Sigmoid colon (tissue), 4 donors: ENCODE results near the gene MMP25.

ENCODE experiments used
- CTCF ChIP-seq, 4 experiments: fragments of 450-650 bp in 3 of 4; fragments of 200-600 bp in 1 of 4; IDR thresholded peaks; one replicate each; pipeline ENCODE4 v1.5.1; 2016 to 2019; ENCODE audit warnings: antibody characterized with exemption in 4 of 4, mild to moderate bottlenecking in 3 of 4, moderate library complexity in 2 of 4
- POLR2A ChIP-seq, 2 donors: fragments of 450-650 bp; IDR thresholded peaks; one replicate each; pipeline ENCODE4 v1.6.1; 2016; ENCODE audit warnings: antibody characterized with exemption in 2 of 2, mild to moderate bottlenecking in 2 of 2, moderate library complexity in 2 of 2
- POLR2AphosphoS5 ChIP-seq, 4 donors: sonication (generic); formaldehyde crosslinking; IDR thresholded peaks; one replicate each; pipeline ENCODE4 v1.6.1; 2017; ENCODE audit warnings: antibody characterized with exemption in 4 of 4

- TF ChIP-seq CTCF (IDR thresholded peaks at IDR 0.05) (no peak), POLR2AphosphoS5 (IDR thresholded peaks at IDR 0.05) (no peak), POLR2A (IDR thresholded peaks at IDR 0.05) (no peak)
These were observed 17.4 kb downstream of the MMP25 start for GRCh38 chr16:3063625-3064386.
